Spleen (tissue), 11 donors: Measurements from ENCODE around the gene CSNK2A2. TPM values are rescaled to one million over a fixed set of nuclear protein-coding genes. Genes with fewer than 3 reads are reported as not detected.

Experiments used
- DNase-seq: peaks from one replicate; pipeline ENCODE4 v3.0.0-alpha.2; 2020
- H3K27ac ChIP-seq, 8 donors: fragments of 200-600 bp; sonication (generic) in 7 of 8; 1 replicate in 4 of 8; 2 replicates in 4 of 8; pipeline versions ENCODE4 v1.5.0 to v1.8.0; 2016 to 2021; ENCODE audit warnings: inconsistent platforms in 4 of 8, mild to moderate bottlenecking in 4 of 8, moderate library complexity in 1 of 8
- H3K27me3 ChIP-seq, 7 donors: fragments of 200-600 bp; sonication (generic) in 6 of 7; replicated peaks in 1 of 7; 1 replicate in 4 of 7; 2 replicates in 3 of 7; pipeline versions ENCODE4 v1.5.0 to v1.8.0; 2016 to 2021; ENCODE audit warnings: inconsistent platforms in 3 of 7, mild to moderate bottlenecking in 1 of 7
- H3K36me3 ChIP-seq, 6 donors: fragments of 200-600 bp; sonication (generic) in 5 of 6; 1 replicate in 4 of 6; 2 replicates in 2 of 6; pipeline versions ENCODE4 v1.5.0 to v1.8.0; 2016 to 2021; ENCODE audit warnings: inconsistent platforms in 2 of 6
- H3K4me1 ChIP-seq, 6 donors: fragments of 200-600 bp; sonication (generic) in 5 of 6; 1 replicate in 3 of 6; 2 replicates in 3 of 6; pipeline versions ENCODE4 v1.5.0 to v1.8.0; 2016 to 2021; ENCODE audit warnings: inconsistent platforms in 3 of 6
- H3K4me3 ChIP-seq, 8 donors: fragments of 200-600 bp; sonication (generic) in 7 of 8; 1 replicate in 4 of 8; 2 replicates in 4 of 8; pipeline versions ENCODE4 v1.5.0 to v1.8.0; 2016 to 2021; ENCODE audit warnings: inconsistent platforms in 4 of 8, mild to moderate bottlenecking in 4 of 8, moderate library complexity in 2 of 8
- H3K9me3 ChIP-seq, 8 donors: fragments of 200-600 bp; sonication (generic) in 7 of 8; 1 replicate in 4 of 8; 2 replicates in 4 of 8; pipeline versions ENCODE4 v1.5.0 to v1.8.0; 2016 to 2021; ENCODE audit warnings: inconsistent platforms in 4 of 8
- CTCF ChIP-seq, 11 experiments: fragments of 200-600 bp in 7 of 11; fragments of 450-650 bp in 4 of 11; sonication (generic) in 4 of 11; IDR thresholded peaks in 8 of 11; conservative IDR thresholded peaks in 3 of 11; 1 replicate in 7 of 11; 2 replicates in 4 of 11; pipeline versions ENCODE4 v1.4.0 to v1.8.0; 2016 to 2021; ENCODE audit warnings: antibody characterized with exemption in 11 of 11, inconsistent platforms in 4 of 11, mild to moderate bottlenecking in 1 of 11
- POLR2A ChIP-seq, 3 donors: fragments of 450-650 bp; IDR thresholded peaks; one replicate each; pipeline ENCODE4 v1.5.1; 2017; ENCODE audit warnings: antibody characterized with exemption in 3 of 3, mild to moderate bottlenecking in 1 of 3
- POLR2AphosphoS5 ChIP-seq, 3 donors: sonication (generic); formaldehyde crosslinking; IDR thresholded peaks; one replicate each; pipeline ENCODE4 v1.5.1; 2017; ENCODE audit warnings: antibody characterized with exemption in 3 of 3
- WGBS, 5 donors: extraction: QIAGEN DNeasy Blood & Tissue Kit in 3 of 5; methylation state at CpG; one replicate each; pipeline versions ENCODE4 v1.1.5 to v1.1.7; 2013 to 2018; 5-methylcytosine and 5-hydroxymethylcytosine counted together
- intact Hi-C: fragments of 100-400 bp; cut with DNase I; formaldehyde crosslinking; loops from one replicate; pipeline ENCODE4 v1.15.0; 2023; ENCODE audit warnings: low total_unique reads
- polyA plus RNA-seq, 3 donors: library from polyadenylated mRNA; stranded (reverse); fragments of 200-250 nt; gene quantifications; one replicate each; pipeline ENCODE4 v1.2.1, GENCODE V29; 2013
- total RNA-seq, 7 donors: library from RNA; depleted of rRNA in 3 of 7; stranded (reverse); fragments of >200 nt in 3 of 7; fragmentation: NEBNext Ultra II Directional in 4 of 7; extraction: Animal tissue kit (Norgen Biotek cat#: 25700) in 4 of 7; gene quantifications; one replicate each; pipeline versions ENCODE4 v1.1.0 to v1.2.1, GENCODE V29; 2016 to 2021
- donor health status: healthy with polysubstance abuse.
- donor health status: DM: no; HTN: no; CAD: no; lungs with moderate emphysema.
- donor health status: DM: no; HTN: no; CAD: no.
- donor health status: Bipolar disorder and iron deficiency.
- donor health status: healthy.
- donor health status: DM: no; HTN: no; CAD: no.
- donor health status: DM: yes; HTN: yes; CAD: no.

Gene CSNK2A2
- total and polyA plus RNA-seq, 10 donors, result 17.7 to 62.2 (median 41.9) TPM

GRCh38 chr16:58186176-58186944, 11.5 kb downstream of the CSNK2A2 start:
- H3K9me3 ChIP-seq, result no peaks in the 10 kb centered on the region
- intact Hi-C loops, result no loop called here
- H3K4me3 ChIP-seq, result no peak overlapping the region
- no peaks in the 10 kb centered on the region for H3K27me3 ChIP-seq
- no peak for DNase-seq
- H3K27ac ChIP-seq, result peak overlapping the region in 2 of 8 donors; percentile 8 to 44
- peaks cover 0 to 19% (median 5%) of the 10 kb centered on the region in 6 donors for H3K4me1 ChIP-seq
- H3K36me3 ChIP-seq, result peaks cover 3 to 100% (median 79%) of the 10 kb centered on the region in 6 donors
- TF ChIP-seq CTCF (IDR thresholded peaks at IDR 0.05 in 8 of 11, conservative IDR thresholded peaks at IDR 0.05 in 3 of 11) (no peak), POLR2A (IDR thresholded peaks at IDR 0.05) (no peak), POLR2AphosphoS5 (IDR thresholded peaks at IDR 0.05) (no peak)
- 79 to 87% (median 84%) methylated on average over 6 of the region's 6 CpGs for WGBS, 5 donors

- H3K27ac ChIP-seq, result no peak overlapping the region
- H3K4me3 ChIP-seq, result no peak overlapping the region
- WGBS, 5 donors, result 33 to 76% (median 68%) methylated on average over 1 of the region's 1 CpG
- intact Hi-C loops, result no loop called here
- peaks cover 0 to 8% (median 0%) of the 10 kb centered on the region in 6 donors for H3K4me1 ChIP-seq
- TF ChIP-seq POLR2AphosphoS5 (IDR thresholded peaks at IDR 0.05) (no peak), POLR2A (IDR thresholded peaks at IDR 0.05) (no peak), CTCF (IDR thresholded peaks at IDR 0.05 in 8 of 11, conservative IDR thresholded peaks at IDR 0.05 in 3 of 11) (no peak)
- H3K9me3 ChIP-seq, result no peaks in the 10 kb centered on the region
- DNase-seq, result no peak
- peaks cover 0 to 97% (median 45%) of the 10 kb centered on the region in 6 donors for H3K36me3 ChIP-seq
- no peaks in the 10 kb centered on the region for H3K27me3 ChIP-seq
These were observed 20.6 kb downstream of the CSNK2A2 start for GRCh38 chr16:58177353-58177710.

- Histone ChIP-seq H3K36me3 (peaks cover 0 to 98% (median 45%) of the 10 kb centered on the region in 6 donors), H3K4me3 (no peak overlapping the region), H3K4me1 (peaks cover 0 to 8% (median 0%) of the 10 kb centered on the region in 6 donors), H3K27ac (no peak overlapping the region), H3K27me3 (no peaks in the 10 kb centered on the region), H3K9me3 (no peaks in the 10 kb centered on the region)
- no peak for TF ChIP-seq CTCF (IDR thresholded peaks at IDR 0.05 in 8 of 11, conservative IDR thresholded peaks at IDR 0.05 in 3 of 11)
- TF ChIP-seq POLR2A (IDR thresholded peaks at IDR 0.05), result no peak
- no peak for TF ChIP-seq POLR2AphosphoS5 (IDR thresholded peaks at IDR 0.05)
- no peak for DNase-seq
- 85 to 93% (median 90%) methylated on average over 5 of the region's 5 CpGs for WGBS, 5 donors
- intact Hi-C loops, result no loop called here
These were observed 21.1 kb downstream of the CSNK2A2 start for GRCh38 chr16:58176608-58177352.

- TF ChIP-seq POLR2AphosphoS5 (IDR thresholded peaks at IDR 0.05) (no peak), POLR2A (IDR thresholded peaks at IDR 0.05) (no peak), CTCF (IDR thresholded peaks at IDR 0.05 in 8 of 11, conservative IDR thresholded peaks at IDR 0.05 in 3 of 11) (no peak)
- intact Hi-C loops, result no loop called here
- 91 to 98% (median 98%) methylated on average over 2 of the region's 2 CpGs for WGBS, 5 donors
These were observed 27.7 kb downstream of the CSNK2A2 start for GRCh38 chr16:58170223-58170622.

More at GRCh38 chr16:58170223-58170622, 27.7 kb downstream of the CSNK2A2 start:
- peaks cover 10 to 100% (median 80%) of the 10 kb centered on the region in 6 donors for H3K36me3 ChIP-seq
- no peaks in the 10 kb centered on the region for H3K4me1 ChIP-seq
- no peak overlapping the region for H3K4me3 ChIP-seq
- no peaks in the 10 kb centered on the region for H3K9me3 ChIP-seq
- no peaks in the 10 kb centered on the region for H3K27me3 ChIP-seq
- no peak for DNase-seq
- no peak overlapping the region for H3K27ac ChIP-seq
